ENCODE data around the gene CCDC107.

DNA sequence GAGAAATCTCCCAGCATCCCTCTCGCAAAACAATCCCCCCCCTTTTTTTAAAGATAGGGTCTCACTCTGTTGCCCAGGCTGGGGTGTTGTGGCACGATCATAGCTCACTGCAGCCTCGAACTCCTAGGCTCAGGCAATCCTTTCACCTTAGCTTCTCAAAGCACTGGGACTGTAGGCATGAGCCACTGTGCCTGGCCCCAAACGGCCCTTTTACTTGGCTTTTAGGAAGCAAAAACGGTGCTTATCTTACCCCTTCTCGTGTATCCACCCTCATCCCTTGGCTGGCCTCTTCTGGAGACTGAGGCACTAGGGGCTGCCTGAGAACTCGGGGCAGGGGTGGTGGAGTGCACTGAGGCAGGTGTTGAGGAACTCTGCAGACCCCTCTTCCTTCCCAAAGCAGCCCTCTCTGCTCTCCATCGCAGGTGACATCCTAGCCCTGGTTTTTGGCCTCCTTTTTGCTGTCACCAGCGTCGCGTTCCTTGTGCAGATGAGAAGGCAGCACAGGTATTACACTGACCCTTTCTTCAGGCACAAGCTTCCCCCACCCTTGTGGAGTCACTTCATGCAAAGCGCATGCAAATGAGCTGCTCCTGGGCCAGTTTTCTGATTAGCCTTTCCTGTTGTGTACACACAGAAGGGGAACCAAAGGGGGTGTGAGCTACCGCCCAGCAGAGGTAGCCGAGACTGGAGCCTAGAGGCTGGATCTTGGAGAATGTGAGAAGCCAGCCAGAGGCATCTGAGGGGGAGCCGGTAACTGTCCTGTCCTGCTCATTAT, 22.4 kb downstream of the CCDC107 start:
- TF ChIP-seq, protein P1, sequence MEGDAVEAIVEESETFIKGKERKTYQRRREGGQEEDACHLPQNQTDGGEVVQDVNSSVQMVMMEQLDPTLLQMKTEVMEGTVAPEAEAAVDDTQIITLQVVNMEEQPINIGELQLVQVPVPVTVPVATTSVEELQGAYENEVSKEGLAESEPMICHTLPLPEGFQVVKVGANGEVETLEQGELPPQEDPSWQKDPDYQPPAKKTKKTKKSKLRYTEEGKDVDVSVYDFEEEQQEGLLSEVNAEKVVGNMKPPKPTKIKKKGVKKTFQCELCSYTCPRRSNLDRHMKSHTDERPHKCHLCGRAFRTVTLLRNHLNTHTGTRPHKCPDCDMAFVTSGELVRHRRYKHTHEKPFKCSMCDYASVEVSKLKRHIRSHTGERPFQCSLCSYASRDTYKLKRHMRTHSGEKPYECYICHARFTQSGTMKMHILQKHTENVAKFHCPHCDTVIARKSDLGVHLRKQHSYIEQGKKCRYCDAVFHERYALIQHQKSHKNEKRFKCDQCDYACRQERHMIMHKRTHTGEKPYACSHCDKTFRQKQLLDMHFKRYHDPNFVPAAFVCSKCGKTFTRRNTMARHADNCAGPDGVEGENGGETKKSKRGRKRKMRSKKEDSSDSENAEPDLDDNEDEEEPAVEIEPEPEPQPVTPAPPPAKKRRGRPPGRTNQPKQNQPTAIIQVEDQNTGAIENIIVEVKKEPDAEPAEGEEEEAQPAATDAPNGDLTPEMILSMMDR (IDR thresholded peaks at IDR 0.05; ENCODE audit: low read length), result no peak
- TF ChIP-seq EZH2 (IDR thresholded peaks at IDR 0.05; ENCODE audit: borderline replicate concordance, low read length), result no peak

Data from OCI-LY1 (cell line).